ENCODE results near the gene KRTAP1-3.

DNA sequence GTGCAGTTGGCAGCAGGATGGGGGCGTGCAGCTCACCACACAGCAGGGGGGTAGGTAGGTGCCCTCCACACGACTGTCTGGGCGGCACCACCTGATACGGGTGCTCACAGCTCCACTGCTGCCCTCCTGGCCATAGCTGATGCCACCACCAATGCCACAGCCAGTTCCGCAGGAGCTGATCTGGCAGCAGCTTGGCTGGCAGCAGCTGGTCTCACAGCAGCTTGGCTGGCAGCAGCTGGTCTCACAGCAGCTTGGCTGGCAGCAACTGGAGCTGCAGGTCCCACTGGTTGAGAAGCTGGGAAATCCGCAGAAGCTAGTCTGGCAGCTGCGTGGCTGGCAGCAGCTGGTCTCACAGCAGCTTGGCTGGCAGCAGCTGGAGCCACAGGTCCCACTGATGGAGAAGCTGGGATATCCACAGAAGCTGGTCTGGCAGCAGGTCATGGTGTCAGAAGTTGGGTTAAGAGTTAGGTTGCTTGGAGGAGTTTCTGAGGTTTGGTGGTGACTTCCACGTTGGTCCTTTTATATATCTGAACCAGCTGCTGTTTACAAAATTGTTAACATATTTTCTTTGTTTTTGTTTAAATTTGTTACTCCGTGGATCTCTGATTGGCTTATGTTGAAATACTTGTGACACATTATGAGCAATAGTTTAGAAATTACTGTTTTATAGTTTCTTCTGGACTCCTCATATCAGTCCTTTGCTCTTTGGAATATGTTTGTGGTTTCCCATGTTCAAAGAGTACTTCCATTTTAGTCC is 7.8 kb downstream of the KRTAP1-3 start, which contains the start of gene KRTAP1-5:
- TF ChIP-seq CTCF (IDR thresholded peaks at IDR 0.05; ENCODE audit: low read depth, low read length) (no peak), POLR2A (IDR thresholded peaks at IDR 0.05; ENCODE audit: extremely low read depth, insufficient read length) (no peak), MYC (IDR thresholded peaks at IDR 0.05; ENCODE audit: low read depth, low read length) (no peak)
- TF ChIP-seq, protein P1, sequence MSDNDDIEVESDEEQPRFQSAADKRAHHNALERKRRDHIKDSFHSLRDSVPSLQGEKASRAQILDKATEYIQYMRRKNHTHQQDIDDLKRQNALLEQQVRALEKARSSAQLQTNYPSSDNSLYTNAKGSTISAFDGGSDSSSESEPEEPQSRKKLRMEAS (IDR thresholded peaks at IDR 0.05; ENCODE audit: low read depth, low read length): no peak
